ENCODE measurements around the gene ARHGEF10L. TPM values are rescaled to one million over a fixed set of nuclear protein-coding genes. Genes with fewer than 3 reads are reported as not detected.

The ARHGEF10L gene
- total and polyA plus RNA-seq, 4 donors: 15.0 to 43.4 (median 24.3) TPM

GRCh38 chr1:17667641-17668040 is 128.1 kb downstream of the ARHGEF10L start:
- no peak overlapping the region for H3K4me3 ChIP-seq
- H3K36me3 ChIP-seq (ENCODE audit: control insufficient read depth in 4 of 4, insufficient read depth in 4 of 4, low read length in 4 of 4): peaks cover 5 to 16% (median 12%) of the 10 kb centered on the region in 4 donors
- DNase-seq (peak in 1 of 3 donors; percentile 23), ATAC-seq (ENCODE audit: insufficient read depth, low FRiP score) (peak; percentile 20)
- no peaks in the 10 kb centered on the region for H3K4me1 ChIP-seq (ENCODE audit: control insufficient read depth in 5 of 5, insufficient read depth in 5 of 5, low read length in 5 of 5)
- TF ChIP-seq CTCF (IDR thresholded peaks at IDR 0.05; ENCODE audit: control extremely low read depth, extremely low read depth): no peak
- H3K9me3 ChIP-seq (ENCODE audit: control insufficient read depth in 4 of 4, insufficient read depth in 3 of 4, low read length in 3 of 4): no peaks in the 10 kb centered on the region
- H3K27me3 ChIP-seq (ENCODE audit: control insufficient read depth in 3 of 3, insufficient read depth in 3 of 3, low read length in 2 of 3): no peaks in the 10 kb centered on the region
- no peak overlapping the region for H3K27ac ChIP-seq (ENCODE audit: low read depth in 1 of 2, low read length in 1 of 2)
- no peak overlapping the region for H3K9ac ChIP-seq (ENCODE audit: insufficient read depth in 1 of 2, low read length in 2 of 2)
- WGBS, 2 donors: 61 to 93% methylated on average over 9 of the region's 9 CpGs

GRCh38 chr1:17668195-17668594 is 128.7 kb downstream of the ARHGEF10L start:
- peaks cover 5 to 16% (median 11%) of the 10 kb centered on the region in 4 donors for H3K36me3 ChIP-seq (ENCODE audit: control insufficient read depth in 4 of 4, insufficient read depth in 4 of 4, low read length in 4 of 4)
- H3K9me3 ChIP-seq (ENCODE audit: control insufficient read depth in 4 of 4, insufficient read depth in 3 of 4, low read length in 3 of 4): no peaks in the 10 kb centered on the region
- WGBS, 2 donors: 86 to 95% methylated on average over 12 of the region's 12 CpGs
- no peak for TF ChIP-seq CTCF (IDR thresholded peaks at IDR 0.05; ENCODE audit: control extremely low read depth, extremely low read depth)
- no peaks in the 10 kb centered on the region for H3K4me1 ChIP-seq (ENCODE audit: control insufficient read depth in 5 of 5, insufficient read depth in 5 of 5, low read length in 5 of 5)
- no peak overlapping the region for H3K9ac ChIP-seq (ENCODE audit: insufficient read depth in 1 of 2, low read length in 2 of 2)
- ATAC-seq (ENCODE audit: insufficient read depth, low FRiP score) (no peak), DNase-seq (no peak)
- H3K27ac ChIP-seq (ENCODE audit: low read depth in 1 of 2, low read length in 1 of 2): no peak overlapping the region
- no peaks in the 10 kb centered on the region for H3K27me3 ChIP-seq (ENCODE audit: control insufficient read depth in 3 of 3, insufficient read depth in 3 of 3, low read length in 2 of 3)
- no peak overlapping the region for H3K4me3 ChIP-seq

GRCh38 chr1:17668624-17669175 is 129.2 kb downstream of the ARHGEF10L start:
- no peaks in the 10 kb centered on the region for H3K27me3 ChIP-seq (ENCODE audit: control insufficient read depth in 3 of 3, insufficient read depth in 3 of 3, low read length in 2 of 3)
- no peak overlapping the region for H3K9ac ChIP-seq (ENCODE audit: insufficient read depth in 1 of 2, low read length in 2 of 2)
- TF ChIP-seq CTCF (IDR thresholded peaks at IDR 0.05; ENCODE audit: control extremely low read depth, extremely low read depth): no peak
- H3K4me1 ChIP-seq (ENCODE audit: control insufficient read depth in 5 of 5, insufficient read depth in 5 of 5, low read length in 5 of 5): no peaks in the 10 kb centered on the region
- no peak overlapping the region for H3K4me3 ChIP-seq
- DNase-seq (no peak), ATAC-seq (ENCODE audit: insufficient read depth, low FRiP score) (no peak)
- peaks cover 5 to 16% (median 11%) of the 10 kb centered on the region in 4 donors for H3K36me3 ChIP-seq (ENCODE audit: control insufficient read depth in 4 of 4, insufficient read depth in 4 of 4, low read length in 4 of 4)
- H3K9me3 ChIP-seq (ENCODE audit: control insufficient read depth in 4 of 4, insufficient read depth in 3 of 4, low read length in 3 of 4): no peaks in the 10 kb centered on the region
- no peak overlapping the region for H3K27ac ChIP-seq (ENCODE audit: low read depth in 1 of 2, low read length in 1 of 2)
- 90 to 91% methylated on average over 20 of the region's 20 CpGs for WGBS, 2 donors

- Histone ChIP-seq H3K9ac (ENCODE audit: insufficient read depth in 1 of 2, low read length in 2 of 2) (no peak overlapping the region), H3K4me3 (no peak overlapping the region), H3K27me3 (ENCODE audit: control insufficient read depth in 3 of 3, insufficient read depth in 3 of 3, low read length in 2 of 3) (no peaks in the 10 kb centered on the region), H3K27ac (ENCODE audit: low read depth in 1 of 2, low read length in 1 of 2) (no peak overlapping the region), H3K4me1 (ENCODE audit: control insufficient read depth in 5 of 5, insufficient read depth in 5 of 5, low read length in 5 of 5) (no peaks in the 10 kb centered on the region), H3K9me3 (ENCODE audit: control insufficient read depth in 4 of 4, insufficient read depth in 3 of 4, low read length in 3 of 4) (no peaks in the 10 kb centered on the region), H3K36me3 (ENCODE audit: control insufficient read depth in 4 of 4, insufficient read depth in 4 of 4, low read length in 4 of 4) (peaks cover 5 to 16% (median 9%) of the 10 kb centered on the region in 4 donors)
- TF ChIP-seq CTCF (IDR thresholded peaks at IDR 0.05; ENCODE audit: control extremely low read depth, extremely low read depth): no peak
- no peak for ATAC-seq (ENCODE audit: insufficient read depth, low FRiP score)
- DNase-seq: no peak
- 87 to 97% methylated on average over 9 of the region's 9 CpGs for WGBS, 2 donors
These were observed 129.8 kb downstream of the ARHGEF10L start for GRCh38 chr1:17669305-17669704.

Measured in lung (tissue), 12 donors.